IPS-18c (cell line): ENCODE measurements around the gene CHST13.

Experiments used
- H3K4me3 ChIP-seq: 2 replicates; pipeline ENCODE4 v1.7.0; 2013; ENCODE audit warnings: low read depth, mild to moderate bottlenecking, low read length, moderate library complexity; ENCODE audit not compliant: insufficient read depth
- H3K9me3 ChIP-seq: one replicate; pipeline ENCODE4 v1.6.1; 2013; ENCODE audit warnings: mild to moderate bottlenecking, low read length, moderate library complexity; ENCODE audit not compliant: control insufficient read depth, insufficient read depth

CHST13 gene

GRCh38 chr3:126523745-126524428 is at the start of gene CHST13:
Gene CHST13, plus strand, starts transcription at chr3:126524155. Its CDS starts 178 bp downstream, at chr3:126524333.
- H3K4me3 ChIP-seq, result peak within 1 kb of the TSS; percentile 67

GRCh38 chr3:126474498-126475412 is 49.2 kb upstream of the CHST13 start:
- H3K9me3 ChIP-seq, result no peaks in the 10 kb centered on the region
- peak overlapping the region; percentile 63 for H3K4me3 ChIP-seq

More at GRCh38 chr3:126523745-126524428, at the start of gene CHST13:
- no peaks in the 10 kb centered on the region for H3K9me3 ChIP-seq

GRCh38 chr3:126475413-126476114 is 48.4 kb upstream of the CHST13 start, which contains the start of gene ZXDC:
Gene ZXDC, minus strand, starts transcription at chr3:126475891. Its CDS starts 26 bp downstream, at chr3:126475865.
- Histone ChIP-seq H3K9me3 (no peaks in the 10 kb centered on the region), H3K4me3 (peak within 1 kb of the TSS; percentile 70)

GRCh38 chr3:126476166-126477060 is 47.5 kb upstream of the CHST13 start:
- peak overlapping the region; percentile 70 for H3K4me3 ChIP-seq
- H3K9me3 ChIP-seq, result no peaks in the 10 kb centered on the region

- no peaks in the 10 kb centered on the region for H3K9me3 ChIP-seq
- no peak overlapping the region for H3K4me3 ChIP-seq
These were observed 46.9 kb upstream of the CHST13 start for GRCh38 chr3:126477061-126477380.

GRCh38 chr3:126478581-126479310 is 45.2 kb upstream of the CHST13 start:
- no peak overlapping the region for H3K4me3 ChIP-seq

GRCh38 chr3:126479642-126480041 is 44.3 kb upstream of the CHST13 start:
- no peaks in the 10 kb centered on the region for H3K9me3 ChIP-seq

More at GRCh38 chr3:126478581-126479310, 45.2 kb upstream of the CHST13 start:
- H3K9me3 ChIP-seq, result no peaks in the 10 kb centered on the region

GRCh38 chr3:126480206-126480605 is 43.7 kb upstream of the CHST13 start:
- no peaks in the 10 kb centered on the region for H3K9me3 ChIP-seq
- no peak overlapping the region for H3K4me3 ChIP-seq

More at GRCh38 chr3:126479642-126480041, 44.3 kb upstream of the CHST13 start:
- H3K4me3 ChIP-seq, result no peak overlapping the region

GRCh38 chr3:126480861-126481260 is 43.1 kb upstream of the CHST13 start:
- no peak overlapping the region for H3K4me3 ChIP-seq
- H3K9me3 ChIP-seq, result no peaks in the 10 kb centered on the region

- no peaks in the 10 kb centered on the region for H3K9me3 ChIP-seq
- no peak overlapping the region for H3K4me3 ChIP-seq
These were observed 42.0 kb upstream of the CHST13 start for GRCh38 chr3:126481808-126482502.

- Histone ChIP-seq H3K4me3 (no peak overlapping the region), H3K9me3 (no peaks in the 10 kb centered on the region)
These were observed 41.3 kb upstream of the CHST13 start for GRCh38 chr3:126482503-126483255.

- Histone ChIP-seq H3K4me3 (no peak overlapping the region), H3K9me3 (no peaks in the 10 kb centered on the region)
These were observed 40.6 kb upstream of the CHST13 start for GRCh38 chr3:126483321-126483761.

- Histone ChIP-seq H3K4me3 (no peak overlapping the region), H3K9me3 (no peaks in the 10 kb centered on the region)
These were observed 39.8 kb upstream of the CHST13 start for GRCh38 chr3:126484148-126484547.

GRCh38 chr3:126484662-126485061 is 39.3 kb upstream of the CHST13 start:
- Histone ChIP-seq H3K9me3 (no peaks in the 10 kb centered on the region), H3K4me3 (no peak overlapping the region)
